ENCODE data around the gene KLHL6.

The KLHL6 gene

DNA sequence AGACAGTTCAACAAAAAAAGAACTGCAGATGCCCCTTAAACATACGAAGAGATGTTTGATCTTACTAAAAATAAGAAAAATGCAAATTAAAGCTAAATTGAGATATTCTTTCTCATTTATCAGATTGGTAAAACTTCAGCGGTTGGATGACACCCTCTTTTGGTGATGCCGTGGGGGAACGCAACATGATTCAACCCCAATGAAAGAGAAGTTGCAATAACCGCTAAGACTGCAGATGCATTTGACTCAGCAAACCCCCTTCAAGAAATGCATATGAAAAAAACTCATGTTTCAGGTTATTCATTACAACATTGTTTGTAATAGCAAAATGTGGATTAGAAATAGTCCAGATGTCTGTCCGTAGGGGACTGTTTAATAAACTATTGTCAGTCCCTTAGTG is 3.6 kb downstream of the KLHL6 start:
- DNase-seq (ENCODE audit: low read depth) = no peak
- TF ChIP-seq, protein P1, sequence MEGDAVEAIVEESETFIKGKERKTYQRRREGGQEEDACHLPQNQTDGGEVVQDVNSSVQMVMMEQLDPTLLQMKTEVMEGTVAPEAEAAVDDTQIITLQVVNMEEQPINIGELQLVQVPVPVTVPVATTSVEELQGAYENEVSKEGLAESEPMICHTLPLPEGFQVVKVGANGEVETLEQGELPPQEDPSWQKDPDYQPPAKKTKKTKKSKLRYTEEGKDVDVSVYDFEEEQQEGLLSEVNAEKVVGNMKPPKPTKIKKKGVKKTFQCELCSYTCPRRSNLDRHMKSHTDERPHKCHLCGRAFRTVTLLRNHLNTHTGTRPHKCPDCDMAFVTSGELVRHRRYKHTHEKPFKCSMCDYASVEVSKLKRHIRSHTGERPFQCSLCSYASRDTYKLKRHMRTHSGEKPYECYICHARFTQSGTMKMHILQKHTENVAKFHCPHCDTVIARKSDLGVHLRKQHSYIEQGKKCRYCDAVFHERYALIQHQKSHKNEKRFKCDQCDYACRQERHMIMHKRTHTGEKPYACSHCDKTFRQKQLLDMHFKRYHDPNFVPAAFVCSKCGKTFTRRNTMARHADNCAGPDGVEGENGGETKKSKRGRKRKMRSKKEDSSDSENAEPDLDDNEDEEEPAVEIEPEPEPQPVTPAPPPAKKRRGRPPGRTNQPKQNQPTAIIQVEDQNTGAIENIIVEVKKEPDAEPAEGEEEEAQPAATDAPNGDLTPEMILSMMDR (conservative IDR thresholded peaks at IDR 0.05; ENCODE audit: low read depth, low read length) = no peak
- H3K4me3 ChIP-seq (ENCODE audit: low read depth, low read length) = no peak overlapping the region

DNA sequence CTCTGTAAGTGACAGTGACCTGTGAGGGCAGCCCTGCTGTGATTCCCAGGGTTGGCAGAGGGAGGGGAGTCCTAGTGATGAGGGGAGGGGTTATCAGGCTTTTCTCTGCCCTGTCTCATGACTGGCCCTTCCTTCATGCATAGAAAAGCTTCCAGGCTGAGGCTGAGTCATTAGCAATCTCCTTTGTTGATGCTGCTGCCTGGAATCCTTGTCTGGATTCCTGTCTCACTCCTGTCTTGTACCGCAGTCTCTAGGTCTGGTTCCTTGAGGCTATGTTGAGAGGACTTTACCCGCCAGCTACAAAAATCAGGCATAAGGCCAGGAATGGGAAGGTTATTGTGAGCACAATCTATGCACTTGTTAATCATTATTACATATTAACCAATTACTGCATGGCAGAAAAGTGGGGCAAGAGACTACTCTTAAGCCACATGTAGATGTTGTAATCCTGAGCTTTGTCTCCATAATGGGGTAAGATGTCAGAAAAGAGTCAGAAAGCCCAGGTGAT is 7.2 kb downstream of the KLHL6 start:
- TF ChIP-seq, protein P1 (conservative IDR thresholded peaks at IDR 0.05; ENCODE audit: low read depth, low read length) = no peak
- DNase-seq (ENCODE audit: low read depth) = peak; percentile 91
- no peak overlapping the region for H3K4me3 ChIP-seq (ENCODE audit: low read depth, low read length)

DNA sequence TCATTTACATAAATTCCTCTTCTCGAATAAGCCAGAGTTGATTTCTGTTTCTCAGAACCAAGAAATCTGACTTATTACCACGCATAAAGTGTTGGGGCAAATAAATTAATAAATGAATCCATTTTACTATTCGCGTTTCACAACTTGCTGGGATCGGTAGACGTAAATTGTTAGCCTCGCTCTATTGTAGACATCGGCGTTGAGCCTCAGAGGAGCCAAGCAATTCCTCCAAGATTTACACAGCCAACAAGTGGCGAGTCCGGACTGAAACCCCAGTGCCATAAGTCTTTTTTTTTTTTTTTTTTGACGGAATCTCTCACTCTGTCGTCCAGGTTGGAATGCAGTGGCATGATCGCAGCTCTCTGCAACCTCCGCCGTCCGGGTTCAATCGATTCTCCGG is 8.9 kb downstream of the KLHL6 start:
- TF ChIP-seq, protein P1 (conservative IDR thresholded peaks at IDR 0.05; ENCODE audit: low read depth, low read length) = no peak
- DNase-seq (ENCODE audit: low read depth) = no peak
- no peak overlapping the region for H3K4me3 ChIP-seq (ENCODE audit: low read depth, low read length)

DNA sequence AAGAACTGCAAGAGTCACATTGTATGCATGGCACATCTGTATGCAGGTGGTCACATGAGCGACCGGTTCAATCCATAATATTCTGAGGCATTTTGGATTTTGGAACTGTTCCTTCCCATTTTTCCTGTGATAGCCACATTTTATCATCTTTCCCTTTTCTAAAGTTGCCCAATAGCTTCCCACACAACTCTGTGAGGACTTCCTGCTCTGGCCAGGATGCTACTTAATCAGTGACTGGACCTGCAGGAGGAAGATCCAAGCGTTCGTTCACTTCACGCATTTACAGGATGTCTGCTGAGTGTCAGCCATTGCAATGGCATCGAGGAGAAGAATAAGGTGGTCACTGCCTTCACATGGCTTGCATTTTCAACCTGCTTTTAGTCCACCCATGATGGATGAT is 9.8 kb downstream of the KLHL6 start:
- H3K4me3 ChIP-seq (ENCODE audit: low read depth, low read length) = no peak overlapping the region
- DNase-seq (ENCODE audit: low read depth) = no peak
- TF ChIP-seq, protein P1 (conservative IDR thresholded peaks at IDR 0.05; ENCODE audit: low read depth, low read length) = no peak

DNA sequence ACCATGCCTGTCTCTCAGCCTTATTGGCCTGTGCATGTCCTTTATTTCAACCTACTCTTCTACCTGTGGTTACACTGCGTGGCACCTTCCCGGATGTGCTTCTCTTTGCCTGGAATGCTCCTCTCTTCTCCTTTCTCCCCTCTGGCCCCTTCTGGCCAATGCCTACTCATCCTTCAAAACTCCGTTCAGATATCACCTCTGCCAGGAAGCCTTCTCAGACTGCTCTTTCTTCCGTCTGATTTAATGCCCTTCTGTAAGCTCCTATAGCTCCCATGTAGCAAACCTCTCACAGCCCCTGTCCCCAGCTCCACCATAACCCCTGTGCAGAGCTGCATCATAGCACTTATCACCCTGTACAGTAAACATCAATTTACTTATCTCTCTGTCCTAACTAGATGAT is 13.2 kb downstream of the KLHL6 start:
- TF ChIP-seq, protein P1 (conservative IDR thresholded peaks at IDR 0.05; ENCODE audit: low read depth, low read length) = no peak
- DNase-seq (ENCODE audit: low read depth) = no peak
- no peak overlapping the region for H3K4me3 ChIP-seq (ENCODE audit: low read depth, low read length)

DNA sequence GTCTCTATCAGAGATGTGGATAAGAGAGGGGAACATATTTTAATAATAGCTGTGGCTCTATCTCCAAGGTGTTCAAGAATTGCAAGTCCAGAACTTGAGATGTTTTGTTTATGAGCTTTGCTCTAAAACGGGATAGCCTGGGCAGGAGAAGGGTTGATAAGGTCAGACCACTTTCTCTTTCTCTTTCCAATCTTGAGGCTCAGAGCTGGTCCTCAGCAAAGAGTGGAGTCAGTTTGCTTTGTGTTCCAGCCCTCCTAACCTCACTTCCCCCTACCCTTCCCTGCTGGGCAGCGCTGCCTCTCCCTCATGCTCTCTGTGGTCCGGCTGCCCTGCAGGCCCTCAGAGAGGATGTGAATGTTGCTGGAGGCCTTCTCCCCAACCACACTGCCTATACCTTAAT is 13.8 kb downstream of the KLHL6 start:
- peak; percentile 37 for DNase-seq (ENCODE audit: low read depth)
- TF ChIP-seq, protein P1 (conservative IDR thresholded peaks at IDR 0.05; ENCODE audit: low read depth, low read length) = no peak
- no peak overlapping the region for H3K4me3 ChIP-seq (ENCODE audit: low read depth, low read length)

DNA sequence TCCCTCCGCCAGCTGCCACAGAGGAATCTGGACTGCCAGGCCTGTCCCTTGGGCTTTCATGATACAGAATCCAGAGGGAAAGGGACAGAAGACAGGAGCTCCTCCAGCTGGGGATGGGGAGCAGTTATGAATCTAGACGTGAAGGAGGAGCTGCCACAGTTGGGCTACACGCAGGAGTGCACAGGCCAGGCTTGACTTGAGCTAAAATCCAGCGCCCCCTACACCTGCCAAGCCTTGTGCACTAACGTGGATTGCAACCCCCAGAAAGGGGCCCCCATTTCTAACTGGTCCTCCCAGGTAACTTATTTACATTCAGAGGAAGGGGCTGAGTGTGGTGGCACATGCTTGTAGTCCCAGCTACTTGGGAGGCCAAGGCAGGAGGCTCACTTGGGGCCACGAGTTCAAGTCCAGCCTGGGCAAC is 14.3 kb downstream of the KLHL6 start:
- TF ChIP-seq, protein P1 (conservative IDR thresholded peaks at IDR 0.05; ENCODE audit: low read depth, low read length) = no peak
- DNase-seq (ENCODE audit: low read depth) = no peak
- H3K4me3 ChIP-seq (ENCODE audit: low read depth, low read length) = no peak overlapping the region

All from choroid plexus epithelial cell (primary cell).